ENCODE measurements around the gene TMEM203.

GRCh38 chr9:137233143-137233980 lies 27.9 kb upstream of the TMEM203 start:
- TF ChIP-seq, protein P1, sequence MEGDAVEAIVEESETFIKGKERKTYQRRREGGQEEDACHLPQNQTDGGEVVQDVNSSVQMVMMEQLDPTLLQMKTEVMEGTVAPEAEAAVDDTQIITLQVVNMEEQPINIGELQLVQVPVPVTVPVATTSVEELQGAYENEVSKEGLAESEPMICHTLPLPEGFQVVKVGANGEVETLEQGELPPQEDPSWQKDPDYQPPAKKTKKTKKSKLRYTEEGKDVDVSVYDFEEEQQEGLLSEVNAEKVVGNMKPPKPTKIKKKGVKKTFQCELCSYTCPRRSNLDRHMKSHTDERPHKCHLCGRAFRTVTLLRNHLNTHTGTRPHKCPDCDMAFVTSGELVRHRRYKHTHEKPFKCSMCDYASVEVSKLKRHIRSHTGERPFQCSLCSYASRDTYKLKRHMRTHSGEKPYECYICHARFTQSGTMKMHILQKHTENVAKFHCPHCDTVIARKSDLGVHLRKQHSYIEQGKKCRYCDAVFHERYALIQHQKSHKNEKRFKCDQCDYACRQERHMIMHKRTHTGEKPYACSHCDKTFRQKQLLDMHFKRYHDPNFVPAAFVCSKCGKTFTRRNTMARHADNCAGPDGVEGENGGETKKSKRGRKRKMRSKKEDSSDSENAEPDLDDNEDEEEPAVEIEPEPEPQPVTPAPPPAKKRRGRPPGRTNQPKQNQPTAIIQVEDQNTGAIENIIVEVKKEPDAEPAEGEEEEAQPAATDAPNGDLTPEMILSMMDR (IDR thresholded peaks at IDR 0.05) = no peak
- TF ChIP-seq EP300 (IDR thresholded peaks at IDR 0.05; ENCODE audit: low read depth) = no peak
